Stomach (tissue), 4 donors: ENCODE results near the gene IQGAP2.

Experiments
- EP300 ChIP-seq: sonication (generic); formaldehyde crosslinking; IDR thresholded peaks from one replicate; pipeline ENCODE4 v1.6.1; 2017; ENCODE audit warnings: antibody characterized with exemption
- POLR2A ChIP-seq, 4 donors: fragments of 450-650 bp; IDR thresholded peaks; one replicate each; pipeline ENCODE4 v1.6.1; 2016; ENCODE audit warnings: antibody characterized with exemption in 4 of 4, control low read depth in 2 of 4, mild to moderate bottlenecking in 1 of 4, moderate library complexity in 1 of 4
- TF ChIP-seq, protein P1 (sequence below), 7 experiments: fragments of 450-650 bp in 4 of 7; fragments of 200-600 bp in 3 of 7; sonication (generic) in 3 of 7; IDR thresholded peaks; one replicate each; pipeline ENCODE4 v1.5.1; 2016 to 2019; ENCODE audit warnings: antibody characterized with exemption in 7 of 7, control low read depth in 2 of 7, mild to moderate bottlenecking in 1 of 7

DNA sequence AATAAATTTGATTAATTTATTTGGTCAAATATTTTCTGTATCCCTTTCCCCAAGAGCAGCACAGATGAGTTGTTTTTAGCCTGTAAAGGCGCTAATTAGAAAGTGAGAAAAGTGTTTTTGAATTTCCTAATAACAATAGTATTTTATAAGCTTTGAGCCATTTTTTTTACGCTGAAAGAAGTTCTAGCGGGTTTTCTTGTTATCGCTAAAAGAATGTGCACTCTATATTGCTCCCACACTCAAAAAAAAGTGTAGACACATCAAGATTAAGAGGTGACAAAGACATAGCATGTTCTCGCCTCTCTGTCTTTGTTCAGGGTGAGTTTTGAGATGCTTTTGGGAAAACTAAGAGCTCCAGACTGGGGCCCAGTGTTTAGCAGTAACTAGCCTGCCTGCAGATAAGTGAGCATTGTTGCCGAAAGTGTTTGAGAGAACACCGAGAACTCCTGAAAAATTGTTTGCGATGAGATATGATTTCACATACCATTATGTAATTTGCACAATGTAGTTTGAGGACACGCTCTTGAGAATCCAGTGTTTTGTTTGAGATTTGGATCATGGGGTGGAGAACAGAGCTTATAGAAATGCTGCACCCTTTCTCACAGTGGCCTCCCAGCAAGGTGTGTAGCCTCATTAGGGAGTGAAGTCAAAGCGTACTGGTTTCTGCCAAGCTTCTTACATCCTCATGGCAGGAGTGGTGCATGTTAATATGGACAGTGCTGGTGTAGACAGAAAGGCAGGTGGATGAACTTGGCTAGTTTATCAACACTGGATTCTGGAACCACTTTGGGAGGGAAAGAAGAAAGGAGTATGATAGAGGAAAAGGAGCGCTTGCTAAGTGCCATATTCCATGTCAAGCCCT lies 314.4 kb downstream of the IQGAP2 start:
- TF ChIP-seq, protein P1, sequence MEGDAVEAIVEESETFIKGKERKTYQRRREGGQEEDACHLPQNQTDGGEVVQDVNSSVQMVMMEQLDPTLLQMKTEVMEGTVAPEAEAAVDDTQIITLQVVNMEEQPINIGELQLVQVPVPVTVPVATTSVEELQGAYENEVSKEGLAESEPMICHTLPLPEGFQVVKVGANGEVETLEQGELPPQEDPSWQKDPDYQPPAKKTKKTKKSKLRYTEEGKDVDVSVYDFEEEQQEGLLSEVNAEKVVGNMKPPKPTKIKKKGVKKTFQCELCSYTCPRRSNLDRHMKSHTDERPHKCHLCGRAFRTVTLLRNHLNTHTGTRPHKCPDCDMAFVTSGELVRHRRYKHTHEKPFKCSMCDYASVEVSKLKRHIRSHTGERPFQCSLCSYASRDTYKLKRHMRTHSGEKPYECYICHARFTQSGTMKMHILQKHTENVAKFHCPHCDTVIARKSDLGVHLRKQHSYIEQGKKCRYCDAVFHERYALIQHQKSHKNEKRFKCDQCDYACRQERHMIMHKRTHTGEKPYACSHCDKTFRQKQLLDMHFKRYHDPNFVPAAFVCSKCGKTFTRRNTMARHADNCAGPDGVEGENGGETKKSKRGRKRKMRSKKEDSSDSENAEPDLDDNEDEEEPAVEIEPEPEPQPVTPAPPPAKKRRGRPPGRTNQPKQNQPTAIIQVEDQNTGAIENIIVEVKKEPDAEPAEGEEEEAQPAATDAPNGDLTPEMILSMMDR (IDR thresholded peaks at IDR 0.05) = no peak
- TF ChIP-seq POLR2A (IDR thresholded peaks at IDR 0.05) (no peak), EP300 (no peak)
